K562 (cell line): ENCODE results near the gene BLM. TPM values are rescaled to one million over a fixed set of nuclear protein-coding genes. Genes with fewer than 3 reads are reported as not detected.
A peak's percentile ranks its signal among the peaks of the same experiment; 100 is the strongest.

ENCODE experiments used
- ATAC-seq: fragments of 200-7000 bp; cut with Tn5 transposase; 3 replicates; pipeline ENCODE4 v1.9.1; 2020; ENCODE audit warnings: moderate library complexity
- BruUV-seq: library from RNA; stranded (reverse); fragments of 400-500 nt; replicated peaks from 2 replicates; lab custom pipeline; 2021; lab: Mats Ljungman, UMichigan
- CTCF ChIA-PET: fragments of 300-600 bp; formaldehyde crosslinking; extraction: SDS; loops from one replicate; lab custom pipeline; 2021; ENCODE audit warnings: low intra/inter-chr PET ratio; lab: Yijun Ruan, JAX
- POLR2A ChIA-PET: fragments of 300-600, 350-650 bp; sonication (Branson Sonifier 250); formaldehyde crosslinking; extraction: SDS; loops from one replicate; lab custom pipeline; 2021; ENCODE audit warnings: antibody characterized with exemption, inconsistent platforms; lab: Yijun Ruan, JAX
- DNase-seq, 4 experiments: peaks; one replicate each; pipeline versions ENCODE4 v3.0.0 to v3.0.0-alpha.2; 2011 to 2018; ENCODE audit warnings: low spot score in 3 of 4, mixed read lengths in 3 of 4; ENCODE audit errors: extremely low read depth in 1 of 4
- FAIRE-seq: peaks from 2 replicates; lab custom pipeline; 2011; peaks lifted over from hg19 to GRCh38; lab: Jason Lieb, UNC
- H2AFZ ChIP-seq: 2 replicates; pipeline ENCODE4 v1.6.0; 2011; ENCODE audit warnings: low read depth, low read length, control low read depth, inconsistent platforms
- H3K27ac ChIP-seq: fragments of 200-600 bp; 3 replicates; pipeline ENCODE4 v1.8.0; 2011; ENCODE audit warnings: low read depth, mild to moderate bottlenecking, control low read depth, inconsistent platforms, low read length, moderate library complexity, mixed read lengths; ENCODE audit errors: extremely low read depth
- H3K27me3 ChIP-seq, 2 experiments: fragments of 300-600 bp in 1 of 2; 2 replicates in 1 of 2; 3 replicates in 1 of 2; pipeline versions ENCODE4 v1.6.0 to v1.8.0; 2011; ENCODE audit warnings: inconsistent platforms in 2 of 2, low read length in 2 of 2, mild to moderate bottlenecking in 1 of 2, mixed read lengths in 1 of 2, moderate library complexity in 1 of 2; ENCODE audit not compliant: control insufficient read depth in 2 of 2, insufficient read depth in 2 of 2
- H3K36me3 ChIP-seq: fragments of 300-600 bp; 3 replicates; pipeline ENCODE4 v1.8.0; 2011; ENCODE audit warnings: mild to moderate bottlenecking, low read length, inconsistent platforms; ENCODE audit not compliant: control insufficient read depth, insufficient read depth
- H3K4me1 ChIP-seq, 2 experiments: fragments of 200-600 bp in 1 of 2; replicated peaks in 1 of 2; 2 replicates in 1 of 2; 3 replicates in 1 of 2; pipeline versions ENCODE4 v1.5.1 to v1.8.0; 2011; ENCODE audit warnings: inconsistent platforms in 2 of 2, low read length in 2 of 2, mild to moderate bottlenecking in 1 of 2, mixed read lengths in 1 of 2, moderate library complexity in 1 of 2; ENCODE audit not compliant: control insufficient read depth in 2 of 2, insufficient read depth in 2 of 2
- H3K4me2 ChIP-seq: 2 replicates; pipeline ENCODE4 v1.6.1; 2011; ENCODE audit warnings: low read length, control low read depth, inconsistent platforms, mixed read lengths; ENCODE audit not compliant: insufficient read depth
- H3K4me3 ChIP-seq: fragments of 200-600 bp; sonication (generic), shearing (Covaris generic); 2 replicates; pipeline ENCODE4 v1.5.1; 2016; ENCODE audit warnings: control low read depth, inconsistent platforms
- H3K79me2 ChIP-seq: fragments of 200-600 bp; 3 replicates; pipeline ENCODE4 v1.8.0; 2011; ENCODE audit warnings: low read length, inconsistent platforms; ENCODE audit not compliant: control insufficient read depth, insufficient read depth
- H3K9ac ChIP-seq, 2 experiments: 2 replicates each; pipeline versions ENCODE4 v1.6.0 to v1.6.1; 2011; ENCODE audit warnings: low read depth in 2 of 2, low read length in 2 of 2, control low read depth in 1 of 2, inconsistent platforms in 1 of 2, mild to moderate bottlenecking in 1 of 2, mixed read lengths in 1 of 2; ENCODE audit not compliant: insufficient read depth in 1 of 2
- H3K9me1 ChIP-seq: one replicate; pipeline ENCODE4 v1.6.0; 2011; ENCODE audit warnings: inconsistent platforms, mild to moderate bottlenecking, low read length, moderate library complexity; ENCODE audit not compliant: control insufficient read depth, insufficient read depth
- H3K9me3 ChIP-seq: replicated peaks from 2 replicates; pipeline ENCODE4 v1.5.1; 2011; ENCODE audit warnings: low read depth, low read length, inconsistent platforms; ENCODE audit not compliant: control insufficient read depth, insufficient read depth
- H4K20me1 ChIP-seq: replicated peaks from 2 replicates; pipeline ENCODE4 v1.6.1; 2011; ENCODE audit warnings: low read length, inconsistent platforms, mixed read lengths; ENCODE audit not compliant: control insufficient read depth, insufficient read depth
- CBFB ChIP-seq: sonication (generic); formaldehyde crosslinking; IDR thresholded peaks from 2 replicates; pipeline ENCODE4 v1.4.0; 2020; ENCODE audit warnings: mild to moderate bottlenecking, missing genetic modification reagents
- CBX5 ChIP-seq: IDR thresholded peaks from 2 replicates; pipeline ENCODE4 v1.6.1; 2014; ENCODE audit warnings: low read depth, borderline replicate concordance
- CREB5 ChIP-seq: fragments of 250-450 bp; sonication (Bioruptor Pico); IDR thresholded peaks from 2 replicates; pipeline ENCODE4 v1.5.0; 2020; ENCODE audit warnings: mild to moderate bottlenecking
- CTBP1 ChIP-seq: fragments of 450-650 bp; IDR thresholded peaks from 2 replicates; pipeline ENCODE4 v1.6.1; 2016; ENCODE audit warnings: borderline replicate concordance
- DDX20 ChIP-seq: fragments of 450-650 bp; IDR thresholded peaks from 2 replicates; pipeline ENCODE4 v1.6.1; 2016; ENCODE audit warnings: missing genetic modification characterization, low read depth, mild to moderate bottlenecking, missing compliant biosample characterization, moderate library complexity
- FOXA1 ChIP-seq: fragments of 450-650 bp; IDR thresholded peaks from 2 replicates; pipeline ENCODE4 v1.6.1; 2016; ENCODE audit warnings: mild to moderate bottlenecking, borderline replicate concordance
- GABPA ChIP-seq: fragments of 200-800 bp; sonication (Bioruptor generic); conservative IDR thresholded peaks from 2 replicates; pipeline ENCODE4 v1.6.1; 2016; ENCODE audit warnings: low read depth, missing genetic modification characterization, missing compliant biosample characterization
- NR2C1 ChIP-seq, 2 experiments: fragments of 450-650 bp; IDR thresholded peaks; 2 replicates each; pipeline ENCODE4 v1.6.1; 2017; ENCODE audit warnings: mild to moderate bottlenecking in 2 of 2, antibody characterized with exemption in 1 of 2, inconsistent platforms in 1 of 2, missing compliant biosample characterization in 1 of 2, missing genetic modification characterization in 1 of 2
- RBFOX2 ChIP-seq: fragments of 200-400 bp; formaldehyde crosslinking; IDR thresholded peaks from 2 replicates; pipeline ENCODE4 v1.6.1; 2017; ENCODE audit warnings: low read depth, mild to moderate bottlenecking, low read length, moderate library complexity
- SIX5 ChIP-seq, 2 experiments: IDR thresholded peaks; 2 replicates each; pipeline ENCODE4 v1.6.1; 2011; ENCODE audit warnings: low read length in 2 of 2, borderline replicate concordance in 1 of 2, low read depth in 1 of 2, mild to moderate bottlenecking in 1 of 2, moderate library complexity in 1 of 2; ENCODE audit not compliant: insufficient read depth in 1 of 2
- SMAD1 ChIP-seq: fragments of 150-350 bp; IDR thresholded peaks from 2 replicates; pipeline ENCODE4 v1.6.1; 2014; ENCODE audit warnings: low read length, low read depth; ENCODE audit not compliant: partially characterized antibody
- TAF9B ChIP-seq: fragments of 450-650 bp; IDR thresholded peaks from 2 replicates; pipeline ENCODE4 v1.6.1; 2018; ENCODE audit warnings: mild to moderate bottlenecking; ENCODE audit not compliant: partially characterized antibody
- ZNF589 ChIP-seq: fragments of 200-800 bp; sonication (Bioruptor generic); IDR thresholded peaks from 2 replicates; pipeline ENCODE4 v1.6.1; 2016; ENCODE audit warnings: low read depth, missing genetic modification characterization, missing compliant biosample characterization
- ZNF76 ChIP-seq: fragments of 250-450 bp; sonication (Bioruptor Pico); IDR thresholded peaks from 2 replicates; pipeline ENCODE4 v1.4.0; 2020; ENCODE audit warnings: mild to moderate bottlenecking, moderate library complexity, borderline replicate concordance
- ZNF778 ChIP-seq: fragments of 450-650 bp; formaldehyde crosslinking; IDR thresholded peaks from 2 replicates; pipeline ENCODE4 v1.4.0; 2020; ENCODE audit warnings: mild to moderate bottlenecking, moderate library complexity
- WGBS: fragments of 100-300 bp; shearing (Covaris generic); methylation state at CpG from one replicate; pipeline ENCODE4 v1.1.6; 2016; ENCODE audit warnings: low coverage, mixed read lengths; ENCODE audit not compliant: insufficient coverage; ENCODE audit errors: missing lambda C conversion rate; 5-methylcytosine and 5-hydroxymethylcytosine counted together
- in situ Hi-C: fragments of 300-500 bp; cut with MboI; formaldehyde crosslinking; loops from 4 replicates; pipeline ENCODE4 v1.15.0; 2018; ENCODE audit warnings: inconsistent platforms, mixed read lengths
- intact Hi-C: fragments of 100-400 bp; cut with micrococcal nuclease; formaldehyde crosslinking; loops from 2 replicates; pipeline ENCODE4 v1.14.2; 2022
- polyA plus RNA-seq, 8 experiments: library from polyadenylated mRNA; depleted of rRNA in 4 of 8; stranded (reverse) in 5 of 8; unstranded in 3 of 8; fragments of >200 nt; fragmentation: Nextera tagmentation in 2 of 8; fragmentation: Illumina TruSeq in 1 of 8; extraction: Ambion mirVana in 2 of 8; extraction: Trizol in 1 of 8; gene quantifications; 2 replicates each; pipeline versions ENCODE4 v1.2.1 to v1.2.3, GENCODE V29; 2011 to 2014; ENCODE audit warnings: inconsistent platforms in 1 of 8, missing spikeins in 1 of 8
- total RNA-seq, 7 experiments: library from RNA; depleted of rRNA in 6 of 7; stranded (reverse); fragments of >200 nt in 6 of 7; fragmentation: Illumina TruSeq in 2 of 7; extraction: Trizol in 2 of 7; gene quantifications; 2 replicates each; pipeline versions ENCODE4 v1.2.1 to v1.2.3, GENCODE V29; 2011 to 2021; ENCODE audit warnings: low replicate concordance in 1 of 7
- TF ChIP-seq, protein P1 (sequence below): fragments of 450-650 bp; IDR thresholded peaks from 2 replicates; pipeline ENCODE4 v1.7.1; 2018; ENCODE audit warnings: mild to moderate bottlenecking, low read depth; ENCODE audit not compliant: partially characterized antibody
- TF ChIP-seq, protein P2 (sequence below), 2 experiments: fragments of 250-450 bp in 1 of 2; fragments of 450-650 bp in 1 of 2; sonication (Bioruptor Pico) in 1 of 2; IDR thresholded peaks; 2 replicates each; pipeline versions ENCODE4 v1.6.1 to v1.8.0; 2016 to 2021; ENCODE audit warnings: mild to moderate bottlenecking in 2 of 2, moderate library complexity in 2 of 2, missing compliant biosample characterization in 1 of 2, missing genetic modification characterization in 1 of 2

The BLM gene
- total and polyA plus RNA-seq, 9 of the 15 experiments (the other 6 are each of a cell fraction or from before 2014, with no cell fraction given), result 21.0 to 56.0 (median 43.9) TPM

- Histone ChIP-seq H3K4me1 (peaks cover 60 to 70% of the 10 kb centered on the region in 2 experiments), H4K20me1 (no peaks in the 10 kb centered on the region), H3K79me2 (no peaks in the 10 kb centered on the region), H3K27me3 (no peaks in the 10 kb centered on the region), H3K4me2 (peak overlapping the region; percentile 68; the same call in 1 of the 2 replicates), H3K9ac (peak overlapping the region in 1 of 2 experiments; percentile 71; a peak in 3 of 4 replicates), H3K4me3 (no peak overlapping the region), H2AFZ (peak overlapping the region; percentile 63), H3K36me3 (no peaks in the 10 kb centered on the region), H3K9me3 (no peaks in the 10 kb centered on the region), H3K9me1 (no peaks in the 10 kb centered on the region), H3K27ac (peak overlapping the region; percentile 88)
- peak; percentile 95 to 98 (median 96) for DNase-seq
- intact Hi-C loops (loop anchor here (1.0 to 2.0 kb wide), 2 partner anchors 28 to 60 kb away; no protein-coding TSS in a partner anchor), in situ Hi-C loops (no loop called here)
- POLR2A ChIA-PET, result interaction anchor here (0.6 to 2.6 kb wide), 11 partner anchors 8 to 1487 kb away, joined by 3 to 6 read pairs (median 3); partner anchors contain the start of gene MAN2A2
- 0% methylated on average over 8 of the region's 8 CpGs for WGBS
- FAIRE-seq, result peak; percentile 100
- no TSS peak for BruUV-seq
- peak; percentile 90 for ATAC-seq
- CTCF ChIA-PET, result interaction anchor here (0.8 kb wide), 1 partner anchor 30 kb away, joined by 4 read pairs; no protein-coding TSS in a partner anchor
- TF ChIP-seq CREB5 (CRISPR knock-in tag), result no peak
- TF ChIP-seq SIX5 (IDR thresholded peaks at IDR 0.05; ENCODE audit: borderline replicate concordance in 1 of 2, insufficient read depth in 1 of 2, low read depth in 1 of 2, low read length in 2 of 2), result no peak
- no peak for TF ChIP-seq TAF9B
- TF ChIP-seq, protein P1, sequence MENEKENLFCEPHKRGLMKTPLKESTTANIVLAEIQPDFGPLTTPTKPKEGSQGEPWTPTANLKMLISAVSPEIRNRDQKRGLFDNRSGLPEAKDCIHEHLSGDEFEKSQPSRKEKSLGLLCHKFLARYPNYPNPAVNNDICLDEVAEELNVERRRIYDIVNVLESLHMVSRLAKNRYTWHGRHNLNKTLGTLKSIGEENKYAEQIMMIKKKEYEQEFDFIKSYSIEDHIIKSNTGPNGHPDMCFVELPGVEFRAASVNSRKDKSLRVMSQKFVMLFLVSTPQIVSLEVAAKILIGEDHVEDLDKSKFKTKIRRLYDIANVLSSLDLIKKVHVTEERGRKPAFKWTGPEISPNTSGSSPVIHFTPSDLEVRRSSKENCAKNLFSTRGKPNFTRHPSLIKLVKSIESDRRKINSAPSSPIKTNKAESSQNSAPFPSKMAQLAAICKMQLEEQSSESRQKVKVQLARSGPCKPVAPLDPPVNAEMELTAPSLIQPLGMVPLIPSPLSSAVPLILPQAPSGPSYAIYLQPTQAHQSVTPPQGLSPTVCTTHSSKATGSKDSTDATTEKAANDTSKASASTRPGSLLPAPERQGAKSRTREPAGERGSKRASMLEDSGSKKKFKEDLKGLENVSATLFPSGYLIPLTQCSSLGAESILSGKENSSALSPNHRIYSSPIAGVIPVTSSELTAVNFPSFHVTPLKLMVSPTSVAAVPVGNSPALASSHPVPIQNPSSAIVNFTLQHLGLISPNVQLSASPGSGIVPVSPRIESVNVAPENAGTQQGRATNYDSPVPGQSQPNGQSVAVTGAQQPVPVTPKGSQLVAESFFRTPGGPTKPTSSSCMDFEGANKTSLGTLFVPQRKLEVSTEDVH, result no peak
- TF ChIP-seq CBFB, result no peak
- TF ChIP-seq FOXA1, result no peak
- peak; percentile 42 for TF ChIP-seq RBFOX2
- no peak for TF ChIP-seq GABPA
- no peak for TF ChIP-seq DDX20 (tag)
- TF ChIP-seq ZNF76 (CRISPR knock-in tag), result no peak
- TF ChIP-seq ZNF778 (CRISPR knock-in tag), result no peak
- peak; percentile 87 for TF ChIP-seq ZNF589 (CRISPR knock-in tag)
- TF ChIP-seq, protein P2, sequence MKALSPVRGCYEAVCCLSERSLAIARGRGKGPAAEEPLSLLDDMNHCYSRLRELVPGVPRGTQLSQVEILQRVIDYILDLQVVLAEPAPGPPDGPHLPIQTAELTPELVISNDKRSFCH (CRISPR knock-in tag; IDR thresholded peaks at IDR 0.05), result no peak
- TF ChIP-seq, protein P2 (tag; IDR thresholded peaks at IDR 0.05), result no peak
- 0 out of 2 replicates have a peak, but pooled peaks have one; percentile 13 for TF ChIP-seq CBX5
- peak; percentile 87 for TF ChIP-seq CTBP1
- no peak for TF ChIP-seq NR2C1 (IDR thresholded peaks at IDR 0.05)
- TF ChIP-seq NR2C1 (tag; IDR thresholded peaks at IDR 0.05), result no peak; the same call in 1 of the 2 replicates
- peak; percentile 89 for TF ChIP-seq SMAD1
Measured at GRCh38 chr15:90840954-90841353, 123.8 kb downstream of the BLM start.
